Activated CD4-positive, alpha-beta T cell treated with anti-CD3 and anti-CD28 coated beads for 1 hour (primary cell): Measurements from ENCODE around the gene TMEM86B.

Experiments used
- DNase-seq: peaks from one replicate; pipeline ENCODE4 v3.0.0-alpha.2; 2020

TMEM86B gene, protein sequence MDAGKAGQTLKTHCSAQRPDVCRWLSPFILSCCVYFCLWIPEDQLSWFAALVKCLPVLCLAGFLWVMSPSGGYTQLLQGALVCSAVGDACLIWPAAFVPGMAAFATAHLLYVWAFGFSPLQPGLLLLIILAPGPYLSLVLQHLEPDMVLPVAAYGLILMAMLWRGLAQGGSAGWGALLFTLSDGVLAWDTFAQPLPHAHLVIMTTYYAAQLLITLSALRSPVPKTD

DNA sequence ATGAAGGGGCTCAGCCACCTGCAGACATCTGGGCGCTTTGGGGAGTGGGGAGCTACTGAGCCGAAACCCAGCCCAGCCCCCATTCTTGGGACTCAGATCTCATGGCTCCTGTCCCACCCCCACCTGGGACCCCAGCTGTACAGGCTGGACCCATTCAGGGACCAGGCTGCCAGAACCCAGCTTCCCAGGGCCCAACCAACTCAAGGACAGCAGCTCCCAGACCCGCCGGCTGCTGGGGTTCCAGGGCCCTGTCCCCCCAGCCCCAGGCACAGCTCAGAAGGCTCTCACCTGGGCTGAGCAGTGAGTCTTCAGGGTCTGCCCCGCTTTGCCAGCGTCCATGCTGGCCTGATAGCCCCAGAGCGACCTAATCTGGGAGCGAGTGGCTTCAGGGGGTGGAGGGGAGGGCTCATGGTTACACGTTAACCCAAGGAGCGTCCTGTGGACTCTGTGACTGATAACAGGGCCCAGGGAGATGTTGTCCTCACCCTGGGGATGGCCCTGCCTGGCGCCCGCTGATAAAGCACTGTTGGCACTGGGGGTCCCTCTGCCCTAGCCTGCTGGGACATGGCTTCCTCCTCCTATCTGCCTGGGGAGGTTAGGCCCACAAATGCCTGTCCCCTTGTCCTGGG is at the start of gene TMEM86B:
TMEM86B (minus strand) TSS at position 361 of the 629 bp plus-strand sequence; CDS start at position 339, 22 bp downstream.
- no peak for DNase-seq

- DNase-seq: no peak
Observed at GRCh38 chr19:55277494-55277893, 48.9 kb upstream of the TMEM86B start.

DNA sequence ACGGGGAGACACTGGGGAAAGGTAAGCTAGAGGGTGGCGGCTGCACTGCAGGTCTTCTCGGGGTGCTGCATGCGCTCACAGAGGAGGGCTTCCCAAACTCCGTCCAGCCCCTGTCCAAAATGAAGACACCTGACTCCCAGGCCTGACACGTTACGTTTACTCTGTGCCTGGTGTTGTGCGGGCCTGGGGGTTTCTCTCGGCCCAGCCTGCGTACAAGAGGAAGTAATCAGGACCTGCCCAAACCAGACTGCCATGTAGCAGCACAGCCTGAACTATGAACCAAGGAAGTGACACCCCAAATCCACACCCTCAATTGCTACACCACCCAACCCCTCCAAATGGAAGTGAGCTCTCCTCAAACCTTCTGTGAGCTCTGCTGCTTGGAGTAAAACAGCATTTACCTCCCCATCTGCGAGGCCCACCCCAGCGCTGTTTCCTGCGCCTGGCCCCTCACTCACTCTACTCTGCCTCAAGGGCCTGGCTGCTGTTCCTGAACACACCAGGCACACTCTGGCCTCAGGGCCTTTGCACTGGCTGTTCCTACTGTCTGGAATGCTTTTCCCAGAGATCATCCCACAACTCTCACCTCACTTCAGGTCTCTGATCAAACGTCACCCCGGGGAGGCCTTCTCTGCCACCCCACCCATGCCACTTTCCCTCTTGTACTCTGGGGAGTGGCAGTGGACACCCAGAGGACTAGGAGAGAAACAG is 48.3 kb upstream of the TMEM86B start:
- no peak for DNase-seq

DNA sequence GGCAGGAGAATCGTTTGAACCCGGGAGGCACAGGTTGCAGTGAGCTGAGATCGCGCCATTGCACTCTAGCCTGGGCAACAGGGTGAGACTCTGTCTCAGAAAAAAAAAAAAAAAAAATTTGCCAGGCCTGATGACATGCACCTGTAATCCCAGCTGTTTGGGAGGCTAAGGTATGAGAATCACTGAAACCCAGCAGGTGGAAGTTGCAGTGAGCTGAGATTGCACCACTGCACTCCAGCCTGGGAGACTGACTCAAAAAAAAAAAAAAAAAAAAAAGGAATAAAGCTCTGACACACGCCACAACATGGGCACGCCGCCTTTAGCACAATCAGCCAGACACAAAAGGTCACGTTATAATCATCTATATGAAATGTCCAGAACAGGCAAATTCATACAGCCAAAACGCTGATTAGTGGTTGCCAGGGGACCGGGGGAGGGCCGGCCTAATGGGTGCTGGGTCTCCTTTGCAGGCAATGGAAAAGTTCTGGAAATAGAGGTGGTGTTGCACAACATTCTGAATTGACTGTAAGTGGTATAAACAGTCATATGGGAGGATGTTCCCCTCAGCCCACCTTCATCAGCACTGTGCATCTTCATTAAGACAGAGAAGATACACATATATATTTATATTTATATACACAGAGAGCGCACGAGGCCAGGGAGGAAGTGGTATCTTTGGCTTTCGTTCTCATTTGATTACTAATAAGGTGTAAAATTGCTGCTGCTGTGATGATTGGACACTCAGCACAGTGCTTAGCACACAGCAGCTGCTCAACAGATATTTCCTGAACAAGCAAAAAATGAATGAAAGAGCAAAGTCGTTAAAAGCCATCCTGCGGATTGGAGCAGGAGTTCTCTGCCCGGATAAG is 47.5 kb upstream of the TMEM86B start:
- no peak for DNase-seq

DNA sequence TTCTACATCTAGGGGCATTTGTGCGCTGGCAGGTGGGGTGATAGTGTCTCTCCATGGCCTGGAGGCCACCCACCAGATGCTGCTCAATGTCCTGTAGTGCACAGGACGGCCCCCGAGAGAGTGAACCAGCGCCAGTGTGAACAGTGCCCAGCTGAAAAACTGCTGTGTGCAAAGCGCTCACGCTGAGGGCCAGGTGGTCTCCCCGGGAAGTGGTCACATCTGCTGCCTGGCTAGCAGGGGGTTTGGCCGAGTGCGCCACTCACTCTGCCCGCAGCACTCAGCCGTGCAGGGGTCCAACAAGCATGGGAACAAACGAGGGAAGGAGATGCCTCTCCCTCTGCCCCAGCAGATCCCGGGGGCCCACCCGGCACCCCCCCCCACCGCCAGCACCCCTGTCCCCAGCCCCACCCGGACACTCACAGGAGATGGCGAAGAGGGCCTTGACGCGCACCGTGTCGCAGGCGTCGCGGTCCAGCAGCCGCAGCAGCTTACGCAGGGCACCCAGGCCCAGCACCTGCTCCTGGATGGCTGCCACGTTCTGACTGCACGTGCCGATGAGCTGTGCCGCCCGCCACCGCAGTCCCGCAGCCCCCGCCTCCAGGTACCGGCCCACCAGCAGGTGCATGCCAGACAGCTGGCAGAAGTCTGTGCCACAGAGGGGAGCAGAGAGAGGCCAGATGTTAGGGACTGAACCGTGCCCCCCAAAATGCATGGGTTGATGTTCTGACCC is 45.6 kb upstream of the TMEM86B start:
- no peak for DNase-seq

GRCh38 chr19:55272142-55272541 is 43.6 kb upstream of the TMEM86B start:
- DNase-seq: no peak

DNA sequence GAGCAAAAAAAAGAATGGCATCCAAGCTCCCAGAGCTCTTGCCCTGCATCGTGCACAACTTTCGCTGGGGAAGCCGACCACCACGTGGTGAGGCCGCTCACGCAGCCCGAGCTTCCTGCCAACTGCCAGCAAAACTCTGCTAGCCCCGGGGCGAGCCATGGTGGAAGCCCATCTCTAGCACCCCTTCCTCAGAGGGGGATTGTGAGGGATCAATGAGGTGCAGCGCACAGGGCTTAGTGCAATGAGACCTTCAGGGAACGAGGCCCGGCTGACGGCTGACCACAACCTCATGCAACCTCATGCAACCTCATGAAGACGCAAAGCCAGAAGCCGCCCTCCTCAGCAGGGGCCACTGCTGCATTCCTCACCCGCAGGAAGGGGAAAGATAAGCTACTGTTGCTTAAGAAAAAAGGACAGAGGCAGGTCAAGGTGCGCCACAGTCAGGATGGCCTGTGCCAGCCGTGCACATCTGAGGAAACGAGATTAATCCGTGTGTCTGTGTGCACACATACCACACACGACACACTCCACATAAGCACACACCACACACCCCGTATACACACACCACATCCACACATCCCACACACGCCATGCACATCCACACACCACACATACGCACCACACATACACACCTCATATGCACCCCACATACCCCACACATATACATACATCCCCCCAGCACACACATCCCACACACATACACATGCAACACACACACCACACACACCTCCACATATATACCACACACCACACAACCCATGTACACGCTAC is 41.8 kb upstream of the TMEM86B start:
- DNase-seq: no peak

GRCh38 chr19:55269299-55269698 is 40.7 kb upstream of the TMEM86B start:
- no peak for DNase-seq

DNA sequence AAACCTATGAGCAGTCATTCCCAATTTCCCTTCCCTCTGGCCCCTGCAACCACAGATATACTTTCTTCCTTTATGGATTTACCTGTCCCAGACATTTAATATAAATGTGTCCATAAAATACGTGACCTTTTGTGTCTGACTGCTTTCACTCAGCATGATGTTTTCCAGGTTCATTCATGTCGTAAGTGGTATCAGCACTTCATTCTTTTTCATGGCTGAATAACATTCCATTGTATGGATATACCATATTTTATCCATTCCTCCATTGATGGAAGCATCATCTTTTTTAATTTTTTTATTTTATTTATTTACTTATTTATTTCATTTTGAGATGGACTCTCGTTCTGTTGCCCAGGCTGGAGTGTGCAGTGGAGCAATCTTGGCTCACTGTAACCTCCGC is 38.3 kb upstream of the TMEM86B start:
- no peak for DNase-seq

GRCh38 chr19:55266404-55266803 is 37.8 kb upstream of the TMEM86B start:
- DNase-seq: no peak

- no peak for DNase-seq
Observed at GRCh38 chr19:55265723-55266386, 37.3 kb upstream of the TMEM86B start.

DNA sequence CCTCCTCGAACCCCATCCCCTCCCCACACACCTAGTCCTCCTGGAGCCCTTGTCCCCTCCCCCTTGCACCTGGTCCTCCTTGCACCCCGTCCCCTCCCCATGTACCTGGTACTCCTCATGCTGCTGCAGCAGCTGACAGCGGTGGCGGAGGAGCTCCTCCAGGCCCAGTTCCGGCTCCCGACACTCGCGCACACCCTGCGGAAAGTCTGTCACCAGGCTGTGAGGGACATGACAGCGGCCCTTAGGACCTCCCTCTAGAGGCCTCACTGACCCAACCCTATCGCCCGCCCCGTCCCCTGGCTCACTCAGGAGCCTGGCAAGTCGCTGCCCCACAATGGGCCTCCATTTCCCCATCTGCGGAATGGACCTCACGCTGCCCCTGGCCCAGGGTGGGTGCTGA is 36.6 kb upstream of the TMEM86B start:
- DNase-seq: no peak

DNA sequence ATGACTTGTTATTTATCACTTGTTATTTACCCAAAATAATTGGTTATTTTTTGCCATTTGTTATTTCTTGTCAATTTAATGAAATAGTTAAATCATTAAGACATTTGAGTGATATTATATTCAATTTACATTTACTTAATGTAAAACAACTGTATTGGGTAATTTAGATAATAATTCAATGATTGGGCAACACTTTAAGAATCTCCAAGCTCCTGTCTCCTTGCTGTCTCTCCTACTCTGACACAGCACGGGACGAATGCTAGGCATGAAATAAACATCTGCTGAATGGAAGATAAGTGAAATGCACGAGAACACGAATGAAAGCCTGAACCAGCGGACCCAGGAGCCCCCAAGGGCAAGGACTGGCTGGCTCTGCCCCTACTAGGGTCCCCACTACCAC is 36.0 kb upstream of the TMEM86B start:
- no peak for DNase-seq

GRCh38 chr19:55262359-55262758 is 33.8 kb upstream of the TMEM86B start:
- DNase-seq: no peak

GRCh38 chr19:55261671-55262126 is 33.1 kb upstream of the TMEM86B start:
- DNase-seq: no peak

GRCh38 chr19:55259540-55260210 is 31.1 kb upstream of the TMEM86B start:
- no peak for DNase-seq

DNA sequence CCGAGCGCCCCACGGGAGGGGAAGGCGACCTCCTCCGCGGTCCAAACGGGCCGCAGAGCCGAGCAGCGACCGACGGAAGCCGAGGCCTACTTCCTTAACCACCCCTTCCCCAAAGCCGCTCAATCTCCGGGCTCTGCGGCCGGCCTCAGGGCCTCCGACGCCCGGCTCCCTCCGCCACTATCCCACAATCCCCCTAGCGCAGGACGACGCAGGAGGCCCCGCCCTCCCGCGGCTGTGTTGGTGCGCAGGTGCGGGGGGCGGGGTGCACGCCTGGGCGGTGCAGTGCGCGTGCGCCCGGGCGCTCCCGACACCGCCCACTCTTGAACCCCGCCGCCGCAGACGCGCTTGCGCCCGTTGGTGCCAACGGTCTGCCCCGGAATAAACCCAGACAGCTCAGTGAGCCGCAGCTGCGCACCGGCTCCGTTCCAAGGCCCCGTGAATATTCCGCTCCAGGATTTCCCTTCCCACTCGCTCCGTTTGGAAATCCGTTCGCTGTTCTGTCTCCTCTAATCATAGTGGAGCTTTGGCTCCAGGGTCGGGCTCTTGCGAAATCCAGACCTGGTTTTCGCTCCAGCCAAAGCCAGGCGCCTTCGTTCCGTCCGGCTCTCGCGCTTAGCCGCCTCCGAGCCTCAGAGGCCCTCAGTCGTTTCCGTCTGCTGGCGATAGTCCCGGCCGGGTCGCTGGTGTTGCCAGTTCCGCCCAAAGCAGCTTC is 30.4 kb upstream of the TMEM86B start, which contains the start of gene PPP6R1:
PPP6R1 (minus strand) TSS at position 190 of the 712 bp plus-strand sequence. CDS start 11,914 bp downstream, outside the sequence.
- DNase-seq: peak; percentile 89

DNA sequence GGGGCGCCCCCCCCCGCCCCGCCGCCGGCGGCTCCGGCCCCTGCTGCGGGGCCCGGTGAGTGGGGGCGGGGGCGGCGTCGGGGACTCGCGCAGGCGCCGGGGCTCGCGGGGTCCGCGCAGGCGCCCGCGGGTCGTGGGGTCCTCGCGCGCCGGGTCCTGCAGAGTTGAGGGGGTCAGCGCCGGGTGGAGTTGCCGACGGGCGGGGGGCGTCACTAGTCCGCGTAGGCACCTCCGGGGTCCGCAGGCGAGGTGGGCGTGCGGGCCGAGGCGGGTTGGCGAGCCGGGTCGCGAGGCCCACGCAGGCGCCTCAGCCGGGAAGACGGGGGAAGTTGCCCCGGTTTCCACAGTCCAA is 29.9 kb upstream of the TMEM86B start:
- DNase-seq: no peak
